Astrocyte (in vitro differentiated cells and primary cell): ENCODE data around the gene DNAJB6.

Experiments
- CTCF ChIP-seq: IDR thresholded peaks from 2 replicates; pipeline ENCODE4 v1.5.1; 2011; ENCODE audit warnings: low read depth, mild to moderate bottlenecking, inconsistent platforms, low read length, moderate library complexity; ENCODE audit not compliant: insufficient read depth
- EZH2 ChIP-seq: IDR thresholded peaks from 2 replicates; pipeline ENCODE4 v1.6.1; 2012; ENCODE audit warnings: mild to moderate bottlenecking, low read length, inconsistent platforms; ENCODE audit not compliant: insufficient read depth

GRCh38 chr7:157335991-157336382 lies 817 bp upstream of the DNAJB6 start:
- no peak for TF ChIP-seq CTCF
- TF ChIP-seq EZH2, result no peak
